Measurements from ENCODE around the gene WDR5B.
"Not testable (repeated sequence)": the region's sequence is repeated elsewhere in the genome, so short reads cannot be mapped to it uniquely, and the experiment has no call there.

WDR5B gene

GRCh38 chr3:122415762-122416654 is at the start of gene WDR5B:
Gene WDR5B, minus strand, starts transcription at chr3:122416062. Its CDS starts 534 bp downstream, at chr3:122415528.
- no peaks in the 10 kb centered on the region for H3K27me3 ChIP-seq (ENCODE audit: control insufficient read depth, insufficient read depth, low read length)
- H3K4me3 ChIP-seq (ENCODE audit: low read depth, low read length), result peak within 1 kb of the TSS; percentile 92
- peak within 1 kb of the TSS; percentile 74 for H3K9ac ChIP-seq (ENCODE audit: low read depth, low read length)
- H3K36me3 ChIP-seq (ENCODE audit: control insufficient read depth, insufficient read depth, low read length), result no peaks in the 10 kb centered on the region
- H3K9me3 ChIP-seq (ENCODE audit: control insufficient read depth, insufficient read depth, low read length), result no peaks in the 10 kb centered on the region
- no peaks in the 10 kb centered on the region for H3K4me1 ChIP-seq (ENCODE audit: control insufficient read depth, insufficient read depth, low read length)

- Histone ChIP-seq H3K4me1 (ENCODE audit: control insufficient read depth, insufficient read depth, low read length) (peaks cover 17% of the 10 kb centered on the region), H3K4me3 (ENCODE audit: low read depth, low read length) (no peak overlapping the region), H3K9ac (ENCODE audit: low read depth, low read length) (no peak overlapping the region), H3K36me3 (ENCODE audit: control insufficient read depth, insufficient read depth, low read length) (peaks cover 2% of the 10 kb centered on the region), H3K27me3 (ENCODE audit: control insufficient read depth, insufficient read depth, low read length) (no peaks in the 10 kb centered on the region), H3K9me3 (ENCODE audit: control insufficient read depth, insufficient read depth, low read length) (no peaks in the 10 kb centered on the region)
Measured at GRCh38 chr3:122464659-122465058, 48.8 kb upstream of the WDR5B start.

GRCh38 chr3:122462406-122462805 is 46.5 kb upstream of the WDR5B start:
- H3K36me3 ChIP-seq (ENCODE audit: control insufficient read depth, insufficient read depth, low read length), result peaks cover 8% of the 10 kb centered on the region
- H3K9me3 ChIP-seq (ENCODE audit: control insufficient read depth, insufficient read depth, low read length), result no peaks in the 10 kb centered on the region
- peaks cover 3% of the 10 kb centered on the region for H3K4me1 ChIP-seq (ENCODE audit: control insufficient read depth, insufficient read depth, low read length)
- no peak overlapping the region for H3K9ac ChIP-seq (ENCODE audit: low read depth, low read length)
- no peak overlapping the region for H3K4me3 ChIP-seq (ENCODE audit: low read depth, low read length)
- no peaks in the 10 kb centered on the region for H3K27me3 ChIP-seq (ENCODE audit: control insufficient read depth, insufficient read depth, low read length)

- no peaks in the 10 kb centered on the region for H3K27me3 ChIP-seq (ENCODE audit: control insufficient read depth, insufficient read depth, low read length)
- no peak overlapping the region for H3K9ac ChIP-seq (ENCODE audit: low read depth, low read length)
- H3K4me3 ChIP-seq (ENCODE audit: low read depth, low read length), result no peak overlapping the region
- no peaks in the 10 kb centered on the region for H3K4me1 ChIP-seq (ENCODE audit: control insufficient read depth, insufficient read depth, low read length)
- H3K36me3 ChIP-seq (ENCODE audit: control insufficient read depth, insufficient read depth, low read length), result peaks cover 9% of the 10 kb centered on the region
- H3K9me3 ChIP-seq (ENCODE audit: control insufficient read depth, insufficient read depth, low read length), result no peaks in the 10 kb centered on the region
Measured at GRCh38 chr3:122461806-122462205, 45.9 kb upstream of the WDR5B start.

GRCh38 chr3:122458992-122459391 is 43.1 kb upstream of the WDR5B start:
- no peaks in the 10 kb centered on the region for H3K4me1 ChIP-seq (ENCODE audit: control insufficient read depth, insufficient read depth, low read length)
- peaks cover 12% of the 10 kb centered on the region for H3K36me3 ChIP-seq (ENCODE audit: control insufficient read depth, insufficient read depth, low read length)
- no peak overlapping the region for H3K9ac ChIP-seq (ENCODE audit: low read depth, low read length)
- H3K4me3 ChIP-seq (ENCODE audit: low read depth, low read length), result no peak overlapping the region
- H3K9me3 ChIP-seq (ENCODE audit: control insufficient read depth, insufficient read depth, low read length), result no peaks in the 10 kb centered on the region
- no peaks in the 10 kb centered on the region for H3K27me3 ChIP-seq (ENCODE audit: control insufficient read depth, insufficient read depth, low read length)

GRCh38 chr3:122457706-122458105 is 41.8 kb upstream of the WDR5B start:
- Histone ChIP-seq H3K36me3 (ENCODE audit: control insufficient read depth, insufficient read depth, low read length) (peaks cover 12% of the 10 kb centered on the region), H3K4me1 (ENCODE audit: control insufficient read depth, insufficient read depth, low read length) (no peaks in the 10 kb centered on the region), H3K27me3 (ENCODE audit: control insufficient read depth, insufficient read depth, low read length) (no peaks in the 10 kb centered on the region), H3K9me3 (ENCODE audit: control insufficient read depth, insufficient read depth, low read length) (no peaks in the 10 kb centered on the region), H3K9ac (ENCODE audit: low read depth, low read length) (no peak overlapping the region), H3K4me3 (ENCODE audit: low read depth, low read length) (no peak overlapping the region)

- Histone ChIP-seq H3K9me3 (ENCODE audit: control insufficient read depth, insufficient read depth, low read length) (no peaks in the 10 kb centered on the region), H3K9ac (ENCODE audit: low read depth, low read length) (no peak overlapping the region), H3K27me3 (ENCODE audit: control insufficient read depth, insufficient read depth, low read length) (no peaks in the 10 kb centered on the region), H3K4me3 (ENCODE audit: low read depth, low read length) (no peak overlapping the region), H3K4me1 (ENCODE audit: control insufficient read depth, insufficient read depth, low read length) (no peaks in the 10 kb centered on the region), H3K36me3 (ENCODE audit: control insufficient read depth, insufficient read depth, low read length) (peaks cover 16% of the 10 kb centered on the region)
Measured at GRCh38 chr3:122456074-122456473, 40.2 kb upstream of the WDR5B start.

GRCh38 chr3:122451371-122451770 is 35.5 kb upstream of the WDR5B start:
- no peaks in the 10 kb centered on the region for H3K27me3 ChIP-seq (ENCODE audit: control insufficient read depth, insufficient read depth, low read length)
- no peak overlapping the region for H3K9ac ChIP-seq (ENCODE audit: low read depth, low read length)
- no peaks in the 10 kb centered on the region for H3K9me3 ChIP-seq (ENCODE audit: control insufficient read depth, insufficient read depth, low read length)
- no peak overlapping the region for H3K4me3 ChIP-seq (ENCODE audit: low read depth, low read length)
- H3K4me1 ChIP-seq (ENCODE audit: control insufficient read depth, insufficient read depth, low read length), result no peaks in the 10 kb centered on the region
- H3K36me3 ChIP-seq (ENCODE audit: control insufficient read depth, insufficient read depth, low read length), result peaks cover 9% of the 10 kb centered on the region

GRCh38 chr3:122448218-122448617 is 32.4 kb upstream of the WDR5B start:
- H3K36me3 ChIP-seq (ENCODE audit: control insufficient read depth, insufficient read depth, low read length); H3K4me3 ChIP-seq (ENCODE audit: low read depth, low read length); H3K4me1 ChIP-seq (ENCODE audit: control insufficient read depth, insufficient read depth, low read length); H3K9me3 ChIP-seq (ENCODE audit: control insufficient read depth, insufficient read depth, low read length); H3K9ac ChIP-seq (ENCODE audit: low read depth, low read length); H3K27me3 ChIP-seq (ENCODE audit: control insufficient read depth, insufficient read depth, low read length): not testable (repeated sequence)

GRCh38 chr3:122444491-122444887 is 28.6 kb upstream of the WDR5B start:
- H3K9ac ChIP-seq (ENCODE audit: low read depth, low read length), result not testable (repeated sequence)

GRCh38 chr3:122443762-122444490 is 28.1 kb upstream of the WDR5B start:
- H3K9ac ChIP-seq (ENCODE audit: low read depth, low read length); H3K27me3 ChIP-seq (ENCODE audit: control insufficient read depth, insufficient read depth, low read length); H3K9me3 ChIP-seq (ENCODE audit: control insufficient read depth, insufficient read depth, low read length); H3K36me3 ChIP-seq (ENCODE audit: control insufficient read depth, insufficient read depth, low read length): not testable (repeated sequence)
- Histone ChIP-seq H3K4me1 (ENCODE audit: control insufficient read depth, insufficient read depth, low read length) (peaks cover 10% of the 10 kb centered on the region), H3K4me3 (ENCODE audit: low read depth, low read length) (peak overlapping the region; percentile 45)

More at GRCh38 chr3:122444491-122444887, 28.6 kb upstream of the WDR5B start:
- H3K36me3 ChIP-seq (ENCODE audit: control insufficient read depth, insufficient read depth, low read length); H3K9me3 ChIP-seq (ENCODE audit: control insufficient read depth, insufficient read depth, low read length); H3K4me3 ChIP-seq (ENCODE audit: low read depth, low read length); H3K27me3 ChIP-seq (ENCODE audit: control insufficient read depth, insufficient read depth, low read length): not testable (repeated sequence)
- peaks cover 10% of the 10 kb centered on the region for H3K4me1 ChIP-seq (ENCODE audit: control insufficient read depth, insufficient read depth, low read length)

GRCh38 chr3:122443090-122443489 is 27.2 kb upstream of the WDR5B start:
- H3K27me3 ChIP-seq (ENCODE audit: control insufficient read depth, insufficient read depth, low read length), result no peaks in the 10 kb centered on the region
- peak overlapping the region; percentile 45 for H3K4me3 ChIP-seq (ENCODE audit: low read depth, low read length)
- peaks cover under 1% of the 10 kb centered on the region for H3K36me3 ChIP-seq (ENCODE audit: control insufficient read depth, insufficient read depth, low read length)
- H3K9ac ChIP-seq (ENCODE audit: low read depth, low read length), result no peak overlapping the region
- peaks cover 10% of the 10 kb centered on the region for H3K4me1 ChIP-seq (ENCODE audit: control insufficient read depth, insufficient read depth, low read length)
- H3K9me3 ChIP-seq (ENCODE audit: control insufficient read depth, insufficient read depth, low read length), result no peaks in the 10 kb centered on the region
